Fibroblast of skin of left quadriceps (primary cell): Measurements from ENCODE around the gene OR2AT4.
"Not testable (repeated sequence)": the region's sequence is repeated elsewhere in the genome, so short reads cannot be mapped to it uniquely, and the experiment has no call there.

Experiments used
- DNase-seq, 2 experiments: peaks; one replicate each; pipeline ENCODE4 v3.0.0-alpha.2; 2013; ENCODE audit warnings: low read depth in 2 of 2

OR2AT4 gene

GRCh38 chr11:75096456-75097172 lies at the start of gene OR2AT4:
Gene OR2AT4, minus strand, starts transcription at chr11:75096876.
- no peak for DNase-seq

- DNase-seq, result no peak
These were observed 49.4 kb upstream of the OR2AT4 start for GRCh38 chr11:75145972-75146519.

GRCh38 chr11:75145196-75145971 lies 48.7 kb upstream of the OR2AT4 start:
- DNase-seq, result no peak

- DNase-seq, result no peak
These were observed 48.0 kb upstream of the OR2AT4 start for GRCh38 chr11:75144716-75145014.

- DNase-seq, result no peak
These were observed 46.7 kb upstream of the OR2AT4 start for GRCh38 chr11:75143420-75143731.

GRCh38 chr11:75142714-75143419 lies 46.2 kb upstream of the OR2AT4 start:
- DNase-seq, result peak; percentile 85 to 88

GRCh38 chr11:75141166-75141565 lies 44.5 kb upstream of the OR2AT4 start:
- DNase-seq, result no peak

GRCh38 chr11:75140269-75141138 lies 43.8 kb upstream of the OR2AT4 start:
- peak in 1 of 2 experiments; percentile 0 for DNase-seq

GRCh38 chr11:75135651-75136050 lies 39.0 kb upstream of the OR2AT4 start:
- no peak for DNase-seq

- no peak for DNase-seq
These were observed 38.5 kb upstream of the OR2AT4 start for GRCh38 chr11:75135021-75135650.

GRCh38 chr11:75133976-75134375 lies 37.3 kb upstream of the OR2AT4 start:
- no peak for DNase-seq

- no peak for DNase-seq
These were observed 35.4 kb upstream of the OR2AT4 start for GRCh38 chr11:75132080-75132479.

GRCh38 chr11:75126564-75126963 lies 29.9 kb upstream of the OR2AT4 start:
- no peak for DNase-seq

GRCh38 chr11:75118577-75118976 lies 21.9 kb upstream of the OR2AT4 start:
- DNase-seq, result no peak

GRCh38 chr11:75114465-75114864 lies 17.8 kb upstream of the OR2AT4 start:
- no peak for DNase-seq

GRCh38 chr11:75113030-75113429 lies 16.4 kb upstream of the OR2AT4 start:
- DNase-seq, result no peak

- no peak for DNase-seq
These were observed 15.5 kb upstream of the OR2AT4 start for GRCh38 chr11:75112200-75112599.

GRCh38 chr11:75107187-75107586 lies 10.5 kb upstream of the OR2AT4 start:
- no peak for DNase-seq

GRCh38 chr11:75105967-75106681 lies 9.4 kb upstream of the OR2AT4 start:
- DNase-seq, result not testable (repeated sequence)

- no peak for DNase-seq
These were observed 8.8 kb upstream of the OR2AT4 start for GRCh38 chr11:75105462-75105925.
